Mucosa of stomach (tissue), 1 donor: ENCODE measurements around the gene GLRX3.
A peak's percentile ranks its signal among the peaks of the same experiment; 100 is the strongest.
"Not testable (repeated sequence)": the region's sequence is repeated elsewhere in the genome, so short reads cannot be mapped to it uniquely, and the experiment has no call there.

Source experiments
- H3K27me3 ChIP-seq: one replicate; pipeline ENCODE4 v1.7.0; 2013; ENCODE audit warnings: mild to moderate bottlenecking, low read length; ENCODE audit not compliant: control insufficient read depth, insufficient read depth
- H3K36me3 ChIP-seq: one replicate; pipeline ENCODE4 v1.7.0; 2013; ENCODE audit warnings: low read length; ENCODE audit not compliant: control insufficient read depth, insufficient read depth
- H3K4me1 ChIP-seq: one replicate; pipeline ENCODE4 v1.7.0; 2013; ENCODE audit warnings: mild to moderate bottlenecking, low read length; ENCODE audit not compliant: control insufficient read depth, insufficient read depth
- H3K4me3 ChIP-seq: one replicate; pipeline ENCODE4 v1.7.0; 2013; ENCODE audit warnings: low read length
- H3K9ac ChIP-seq: one replicate; pipeline ENCODE4 v1.7.0; 2013; ENCODE audit warnings: mild to moderate bottlenecking, low read length, moderate library complexity
- H3K9me3 ChIP-seq: one replicate; pipeline ENCODE4 v1.7.0; 2013; ENCODE audit warnings: mild to moderate bottlenecking, low read length, moderate library complexity; ENCODE audit not compliant: control insufficient read depth
- donor health status: Pancreatic carcinoma.

GLRX3 gene

GRCh38 chr10:130136226-130137089, at the start of gene GLRX3:
TSS of gene GLRX3 (plus strand) at chr10:130136391. CDS start at chr10:130136421, 30 bp downstream.
- peak within 1 kb of the TSS; percentile 68 for H3K4me3 ChIP-seq
- H3K4me1 ChIP-seq: peaks cover 19% of the 10 kb centered on the region
- no peaks in the 10 kb centered on the region for H3K36me3 ChIP-seq
- H3K9me3 ChIP-seq: no peaks in the 10 kb centered on the region
- peaks cover 3% of the 10 kb centered on the region for H3K27me3 ChIP-seq
- peak within 1 kb of the TSS; percentile 92 for H3K9ac ChIP-seq

GRCh38 chr10:130090565-130090964, 45.6 kb upstream of the GLRX3 start:
- not testable (repeated sequence) for H3K4me1 ChIP-seq, H3K36me3 ChIP-seq, H3K4me3 ChIP-seq, H3K27me3 ChIP-seq, H3K9me3 ChIP-seq, H3K9ac ChIP-seq

GRCh38 chr10:130099344-130099743, 36.8 kb upstream of the GLRX3 start:
- no peaks in the 10 kb centered on the region for H3K4me1 ChIP-seq
- H3K9ac ChIP-seq: no peak overlapping the region
- H3K36me3 ChIP-seq: no peaks in the 10 kb centered on the region
- no peaks in the 10 kb centered on the region for H3K9me3 ChIP-seq
- H3K27me3 ChIP-seq: no peaks in the 10 kb centered on the region
- H3K4me3 ChIP-seq: no peak overlapping the region

- Histone ChIP-seq H3K9me3 (no peaks in the 10 kb centered on the region), H3K4me3 (no peak overlapping the region), H3K27me3 (no peaks in the 10 kb centered on the region), H3K4me1 (peaks cover 10% of the 10 kb centered on the region), H3K9ac (no peak overlapping the region), H3K36me3 (no peaks in the 10 kb centered on the region)
These were observed 30.5 kb upstream of the GLRX3 start for GRCh38 chr10:130105724-130106123.

GRCh38 chr10:130108146-130108545, 28.0 kb upstream of the GLRX3 start:
- H3K4me1 ChIP-seq, H3K9me3 ChIP-seq, H3K27me3 ChIP-seq, H3K9ac ChIP-seq, H3K4me3 ChIP-seq, H3K36me3 ChIP-seq: not testable (repeated sequence)

- Histone ChIP-seq H3K4me3 (no peak overlapping the region), H3K9me3 (no peaks in the 10 kb centered on the region), H3K4me1 (peaks cover 10% of the 10 kb centered on the region), H3K36me3 (no peaks in the 10 kb centered on the region), H3K9ac (no peak overlapping the region), H3K27me3 (no peaks in the 10 kb centered on the region)
These were observed 27.1 kb upstream of the GLRX3 start for GRCh38 chr10:130108934-130109604.

GRCh38 chr10:130109796-130110245, 26.4 kb upstream of the GLRX3 start:
- H3K9me3 ChIP-seq: no peaks in the 10 kb centered on the region
- H3K9ac ChIP-seq: peak overlapping the region; percentile 72
- no peaks in the 10 kb centered on the region for H3K27me3 ChIP-seq
- H3K36me3 ChIP-seq: no peaks in the 10 kb centered on the region
- H3K4me3 ChIP-seq: peak overlapping the region; percentile 86
- H3K4me1 ChIP-seq: peaks cover 10% of the 10 kb centered on the region

GRCh38 chr10:130110246-130111112, 25.7 kb upstream of the GLRX3 start, which contains the start of gene C10orf143:
TSS of gene C10orf143 (minus strand) at chr10:130110830. CDS start at chr10:130110772, 58 bp downstream.
- H3K36me3 ChIP-seq: no peaks in the 10 kb centered on the region
- peaks cover 10% of the 10 kb centered on the region for H3K4me1 ChIP-seq
- no peaks in the 10 kb centered on the region for H3K9me3 ChIP-seq
- H3K9ac ChIP-seq: peak within 1 kb of the TSS; percentile 72
- peak within 1 kb of the TSS; percentile 86 for H3K4me3 ChIP-seq
- H3K27me3 ChIP-seq: no peaks in the 10 kb centered on the region

- Histone ChIP-seq H3K27me3 (no peaks in the 10 kb centered on the region), H3K36me3 (no peaks in the 10 kb centered on the region), H3K4me3 (peak overlapping the region; percentile 86), H3K9ac (peak overlapping the region; percentile 72), H3K4me1 (peaks cover 10% of the 10 kb centered on the region), H3K9me3 (no peaks in the 10 kb centered on the region)
These were observed 24.9 kb upstream of the GLRX3 start for GRCh38 chr10:130111113-130111851.

GRCh38 chr10:130111852-130112180, 24.4 kb upstream of the GLRX3 start:
- Histone ChIP-seq H3K4me3 (peak overlapping the region; percentile 86), H3K4me1 (peaks cover 10% of the 10 kb centered on the region), H3K9me3 (no peaks in the 10 kb centered on the region), H3K36me3 (no peaks in the 10 kb centered on the region), H3K27me3 (no peaks in the 10 kb centered on the region), H3K9ac (peak overlapping the region; percentile 72)

- no peak overlapping the region for H3K9ac ChIP-seq
These were observed 23.4 kb upstream of the GLRX3 start for GRCh38 chr10:130112821-130113220.

More at GRCh38 chr10:130112821-130113220, 23.4 kb upstream of the GLRX3 start:
- Histone ChIP-seq H3K36me3 (no peaks in the 10 kb centered on the region), H3K4me3 (no peak overlapping the region), H3K4me1 (peaks cover 10% of the 10 kb centered on the region), H3K9me3 (no peaks in the 10 kb centered on the region), H3K27me3 (no peaks in the 10 kb centered on the region)
